OCI-LY3 (cell line): ENCODE measurements around the gene PACS2.

Experiments used
- H2AFZ ChIP-seq: fragments of 200-600, 300-600 bp; shearing (Covaris generic); 2 replicates; pipeline ENCODE4 v1.6.0; 2014; ENCODE audit warnings: antibody characterized with exemption, low read depth, low read length
- H3K27ac ChIP-seq: fragments of 200-600, 300-600 bp; sonication (generic); 2 replicates; pipeline ENCODE4 v1.5.1; 2014; ENCODE audit warnings: mild to moderate bottlenecking, low read length, moderate library complexity, mixed read lengths
- H3K27me3 ChIP-seq: fragments of 200-600, 300-600 bp; sonication (generic); 2 replicates; pipeline ENCODE4 v1.6.1; 2014; ENCODE audit warnings: low read depth, low read length, mixed read lengths
- H3K36me3 ChIP-seq: fragments of 200-600, 300-600 bp; sonication (generic); replicated peaks from 2 replicates; pipeline ENCODE3; 2014; ENCODE audit warnings: low read depth, low read length, mixed read lengths
- H3K4me1 ChIP-seq: fragments of 300-600, 200-600 bp; sonication (generic); 2 replicates; pipeline ENCODE4 v1.6.1; 2014; ENCODE audit warnings: low read length, mixed read lengths
- H3K4me2 ChIP-seq: fragments of 200-600, 300-600 bp; sonication (generic); 2 replicates; pipeline ENCODE4 v1.6.1; 2014; ENCODE audit warnings: low read length, mixed read lengths
- H3K4me3 ChIP-seq: fragments of 300-600, 200-600 bp; sonication (generic); 2 replicates; pipeline ENCODE4 v1.5.1; 2014; ENCODE audit warnings: antibody characterized with exemption, mild to moderate bottlenecking, low read length, moderate library complexity
- H3K79me2 ChIP-seq: fragments of 300-600, 200-600 bp; shearing (Covaris generic); 2 replicates; pipeline ENCODE4 v1.6.1; 2014; ENCODE audit warnings: mild to moderate bottlenecking, low read length, mixed read lengths
- H3K9ac ChIP-seq: fragments of 300-600, 200-600 bp; shearing (Covaris generic); 2 replicates; pipeline ENCODE4 v1.6.0; 2014; ENCODE audit warnings: mild to moderate bottlenecking, low read length, moderate library complexity
- H3K9me3 ChIP-seq: fragments of 200-600, 300-600 bp; shearing (Covaris generic); 2 replicates; pipeline ENCODE4 v1.6.1; 2014; ENCODE audit warnings: low read length, mixed read lengths; ENCODE audit not compliant: insufficient read depth
- H4K20me1 ChIP-seq: fragments of 200-600, 300-600 bp; sonication (generic); 2 replicates; pipeline ENCODE4 v1.6.1; 2016; ENCODE audit warnings: low read length, mixed read lengths; ENCODE audit not compliant: insufficient read depth
- CTCF ChIP-seq: fragments of 200-600, 300-600 bp; sonication (generic); IDR thresholded peaks from 2 replicates; pipeline ENCODE4 v1.5.1; 2014; ENCODE audit warnings: antibody characterized with exemption, low read length, low read depth
- EZH2phosphoT487 ChIP-seq: fragments of 200-600 bp; shearing (Covaris generic); IDR thresholded peaks from 2 replicates; pipeline ENCODE4 v1.6.1; 2018; ENCODE audit warnings: antibody characterized with exemption, mixed run types, low read depth

PACS2 gene

DNA sequence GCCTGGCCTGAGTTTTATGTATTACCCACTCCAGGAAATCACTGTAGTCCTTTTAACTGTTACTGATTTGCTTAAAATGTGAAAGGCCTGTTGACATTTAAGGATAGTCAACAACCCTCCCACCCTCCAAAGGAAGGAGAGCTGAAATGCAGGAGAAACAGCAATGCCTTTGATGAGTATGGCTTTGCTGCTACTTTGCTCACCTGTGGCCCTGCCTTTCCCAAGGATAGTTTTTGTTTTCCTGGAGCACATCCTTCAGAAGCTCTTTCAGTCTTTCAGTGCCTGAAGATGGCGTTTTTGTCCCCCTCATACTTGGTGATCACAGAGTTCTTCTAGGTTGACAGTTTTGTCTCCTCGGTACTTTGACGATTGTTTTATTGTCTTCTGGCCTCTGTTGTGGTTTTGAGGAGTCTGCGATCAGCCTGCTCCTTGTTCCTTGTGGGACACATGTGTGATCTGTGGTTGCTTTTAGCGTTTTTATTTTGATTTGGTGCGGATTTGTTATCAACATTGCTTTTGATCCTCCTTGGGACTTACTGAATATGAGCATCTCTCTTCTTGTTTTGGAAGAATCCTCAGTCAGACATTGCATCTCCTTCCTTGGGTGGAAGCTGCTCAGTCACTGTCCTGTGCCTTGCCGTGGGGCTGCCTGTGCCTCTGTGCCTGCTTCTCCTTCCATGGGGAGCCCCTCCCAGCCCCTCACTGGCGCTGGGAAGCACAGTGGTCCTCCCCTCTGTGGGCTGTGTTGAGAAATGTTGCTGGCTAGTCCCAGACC is 17.2 kb downstream of the PACS2 start:
- H3K4me3 ChIP-seq, result no peak overlapping the region
- H2AFZ ChIP-seq, result no peak overlapping the region
- TF ChIP-seq EZH2phosphoT487, result no peak
- no peak for TF ChIP-seq CTCF
- H3K4me1 ChIP-seq, result no peaks in the 10 kb centered on the region
- peaks cover 31% of the 10 kb centered on the region for H4K20me1 ChIP-seq
- no peak overlapping the region for H3K27ac ChIP-seq
- H3K9ac ChIP-seq, result no peak overlapping the region
- H3K79me2 ChIP-seq, result no peaks in the 10 kb centered on the region
- no peak overlapping the region for H3K4me2 ChIP-seq
- H3K9me3 ChIP-seq, result no peaks in the 10 kb centered on the region
- no peaks in the 10 kb centered on the region for H3K27me3 ChIP-seq
- no peaks in the 10 kb centered on the region for H3K36me3 ChIP-seq

- H3K27me3 ChIP-seq, result no peaks in the 10 kb centered on the region
- peaks cover 38% of the 10 kb centered on the region for H4K20me1 ChIP-seq
- no peak overlapping the region for H2AFZ ChIP-seq
- TF ChIP-seq EZH2phosphoT487, result no peak
- TF ChIP-seq CTCF, result no peak
- H3K4me2 ChIP-seq, result no peak overlapping the region
- no peak overlapping the region for H3K4me3 ChIP-seq
- no peaks in the 10 kb centered on the region for H3K36me3 ChIP-seq
- no peak overlapping the region for H3K27ac ChIP-seq
- no peaks in the 10 kb centered on the region for H3K9me3 ChIP-seq
- no peaks in the 10 kb centered on the region for H3K79me2 ChIP-seq
- H3K9ac ChIP-seq, result no peak overlapping the region
- H3K4me1 ChIP-seq, result no peaks in the 10 kb centered on the region
Observed at GRCh38 chr14:105332350-105332874, 17.9 kb downstream of the PACS2 start.

DNA sequence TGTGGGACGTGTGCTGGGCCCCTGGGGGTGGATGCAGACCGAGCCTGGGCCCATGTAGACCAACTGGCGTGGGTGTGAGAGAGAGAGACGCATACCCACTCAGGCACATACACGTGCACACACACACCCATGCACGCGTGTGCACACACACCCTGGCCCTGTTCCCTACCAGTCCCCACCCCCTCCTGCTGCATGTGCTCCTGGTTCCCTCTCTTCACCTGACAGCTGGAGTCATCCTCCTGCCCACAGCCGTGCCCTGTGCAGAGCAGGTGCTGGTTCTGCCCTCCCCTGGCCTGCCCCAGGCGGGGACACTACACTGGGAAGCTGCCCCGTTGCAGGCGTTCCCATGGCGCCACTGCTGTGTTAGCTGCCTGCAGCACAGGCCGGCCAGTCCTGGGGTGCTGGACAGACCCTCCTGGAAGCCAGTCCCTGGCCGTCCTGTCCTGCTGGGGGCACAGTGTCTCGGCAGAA is 18.5 kb downstream of the PACS2 start:
- H3K36me3 ChIP-seq, result no peaks in the 10 kb centered on the region
- no peak overlapping the region for H3K4me3 ChIP-seq
- H3K9ac ChIP-seq, result no peak overlapping the region
- no peak overlapping the region for H3K4me2 ChIP-seq
- H3K9me3 ChIP-seq, result no peaks in the 10 kb centered on the region
- no peak for TF ChIP-seq CTCF
- TF ChIP-seq EZH2phosphoT487, result no peak
- no peaks in the 10 kb centered on the region for H3K27me3 ChIP-seq
- no peak overlapping the region for H3K27ac ChIP-seq
- peaks cover 40% of the 10 kb centered on the region for H4K20me1 ChIP-seq
- H2AFZ ChIP-seq, result no peak overlapping the region
- H3K4me1 ChIP-seq, result no peaks in the 10 kb centered on the region
- no peaks in the 10 kb centered on the region for H3K79me2 ChIP-seq

DNA sequence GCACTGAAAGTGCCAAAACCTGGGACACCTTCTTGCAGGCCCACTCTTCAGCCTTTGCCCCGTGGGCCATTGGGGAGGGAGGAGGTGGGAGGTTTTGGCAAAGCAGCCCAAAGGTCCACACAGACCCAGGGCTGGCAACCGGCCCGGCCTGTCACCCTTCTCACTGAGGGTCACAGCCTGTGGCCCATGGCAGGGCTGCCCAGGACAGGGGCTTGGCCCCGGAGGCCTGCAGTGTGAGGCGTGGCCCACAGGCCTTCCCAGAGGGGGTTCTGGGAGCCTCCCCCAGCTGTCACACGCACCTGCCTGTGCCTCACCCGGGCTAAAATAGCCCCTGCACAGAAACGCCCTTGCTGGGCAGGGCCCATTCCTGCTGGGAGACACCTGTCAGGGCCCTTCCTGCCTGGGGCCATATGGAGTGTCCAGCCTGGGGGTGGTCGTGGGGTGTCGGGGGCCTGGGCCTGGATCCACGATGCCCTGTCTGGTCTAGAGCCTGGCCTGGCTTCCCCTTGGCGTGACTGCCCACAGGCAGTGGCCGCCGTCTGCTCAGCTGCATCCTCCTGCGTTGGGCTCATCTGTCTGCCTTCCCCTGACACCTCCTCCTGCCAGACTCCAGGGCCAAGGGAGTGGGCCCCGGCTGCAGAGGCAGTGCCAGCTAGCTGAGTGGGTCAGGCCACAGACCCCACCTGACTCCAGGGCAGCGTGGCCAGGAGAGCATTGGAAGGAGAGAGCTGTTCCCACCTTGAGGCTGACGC is 19.2 kb downstream of the PACS2 start:
- H3K4me2 ChIP-seq, result no peak overlapping the region
- no peak overlapping the region for H3K27ac ChIP-seq
- no peak overlapping the region for H2AFZ ChIP-seq
- peaks cover 40% of the 10 kb centered on the region for H4K20me1 ChIP-seq
- H3K27me3 ChIP-seq, result no peaks in the 10 kb centered on the region
- H3K4me1 ChIP-seq, result no peaks in the 10 kb centered on the region
- no peaks in the 10 kb centered on the region for H3K36me3 ChIP-seq
- H3K9ac ChIP-seq, result no peak overlapping the region
- no peaks in the 10 kb centered on the region for H3K79me2 ChIP-seq
- no peak for TF ChIP-seq EZH2phosphoT487
- no peak for TF ChIP-seq CTCF
- no peak overlapping the region for H3K4me3 ChIP-seq
- H3K9me3 ChIP-seq, result no peaks in the 10 kb centered on the region
